HG03342 (cell line): Measurements from ENCODE around the gene GRIN1.
"Not testable (repeated sequence)": the region's sequence is repeated elsewhere in the genome, so short reads cannot be mapped to it uniquely, and the experiment has no call there.

Experiments
- ATAC-seq: cut with Tn5 transposase; IDR thresholded peaks from one replicate; pipeline ENCODE4 v1.9.1; 2021; ENCODE audit warnings: mild to moderate bottlenecking, moderate library complexity; ENCODE audit not compliant: unreplicated experiment

Gene GRIN1

GRCh38 chr9:137110911-137111787 is 27.8 kb upstream of the GRIN1 start:
- ATAC-seq: no peak

- ATAC-seq: no peak
Measured at GRCh38 chr9:137111788-137112563, 27.0 kb upstream of the GRIN1 start.

- ATAC-seq: no peak
Measured at GRCh38 chr9:137112564-137113384, 26.2 kb upstream of the GRIN1 start.

- ATAC-seq: no peak
Measured at GRCh38 chr9:137113385-137114159, 25.4 kb upstream of the GRIN1 start.

GRCh38 chr9:137114220-137114612 is 24.7 kb upstream of the GRIN1 start:
- ATAC-seq: no peak

- ATAC-seq: no peak
Measured at GRCh38 chr9:137114613-137115393, 24.2 kb upstream of the GRIN1 start, which contains the start of gene DPP7. Gene DPP7, minus strand, starts transcription at chr9:137114733. Its CDS starts 20 bp downstream, at chr9:137114713.

GRCh38 chr9:137115394-137116026 is 23.4 kb upstream of the GRIN1 start:
- ATAC-seq: no peak

- no peak for ATAC-seq
Measured at GRCh38 chr9:137116027-137116507, 22.9 kb upstream of the GRIN1 start.

- no peak for ATAC-seq
Measured at GRCh38 chr9:137116728-137117127, 22.2 kb upstream of the GRIN1 start.

GRCh38 chr9:137117269-137117731 is 21.7 kb upstream of the GRIN1 start:
- ATAC-seq: no peak

GRCh38 chr9:137118092-137118603 is 20.8 kb upstream of the GRIN1 start:
- ATAC-seq: not testable (repeated sequence)

GRCh38 chr9:137121927-137122795 is 16.8 kb upstream of the GRIN1 start:
- not testable (repeated sequence) for ATAC-seq

- ATAC-seq: not testable (repeated sequence)
Measured at GRCh38 chr9:137122796-137123467, 16.0 kb upstream of the GRIN1 start.

GRCh38 chr9:137123468-137123837 is 15.5 kb upstream of the GRIN1 start:
- peak; percentile 38 for ATAC-seq

GRCh38 chr9:137123952-137124462 is 14.9 kb upstream of the GRIN1 start:
- ATAC-seq: not testable (repeated sequence)

GRCh38 chr9:137126786-137127185 is 12.2 kb upstream of the GRIN1 start:
- no peak for ATAC-seq
